ENCODE results near the gene EPYC.
"Not testable (repeated sequence)": the region's sequence is repeated elsewhere in the genome, so short reads cannot be mapped to it uniquely, and the experiment has no call there.

Gene EPYC

DNA sequence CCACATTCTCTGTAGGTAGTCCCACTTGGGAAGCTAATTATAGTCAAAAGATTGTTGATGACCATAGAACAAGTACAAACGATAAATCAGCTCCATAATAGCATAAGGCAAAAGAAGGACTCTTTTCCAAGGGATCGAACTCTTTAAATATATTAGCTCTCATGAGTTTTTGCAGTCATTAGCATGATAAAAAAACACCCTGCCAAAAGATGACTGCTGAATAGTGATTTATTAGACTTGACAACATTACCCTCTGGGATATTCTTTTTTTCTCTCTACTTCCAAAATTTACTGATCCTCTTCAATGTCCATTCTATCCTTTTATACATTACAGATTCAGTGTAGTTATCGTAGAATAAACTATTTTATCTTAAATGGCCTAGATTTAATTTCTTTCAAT, 14.2 kb downstream of the EPYC start:
- DNase-seq, result no peak

DNA sequence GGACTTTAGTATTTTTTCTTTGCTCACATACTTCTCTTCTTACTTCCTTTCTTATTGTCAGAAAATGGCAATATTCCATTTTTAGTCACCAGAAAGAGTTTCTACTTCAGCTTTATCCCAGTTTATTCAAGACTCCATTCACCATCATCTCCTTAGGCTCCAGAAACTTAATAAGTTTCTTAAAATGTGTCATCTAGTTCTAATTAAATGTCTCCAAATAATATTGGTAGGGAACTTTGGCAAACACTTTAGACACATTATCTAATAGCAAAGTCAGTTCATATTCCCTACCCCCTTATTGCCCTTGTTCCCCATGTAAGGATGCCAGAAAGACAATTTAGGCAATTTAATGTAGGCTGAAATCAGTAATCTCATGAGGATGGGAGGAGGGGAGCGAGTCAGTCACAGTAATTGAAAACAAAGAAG, 15.1 kb downstream of the EPYC start:
- DNase-seq, result no peak

DNA sequence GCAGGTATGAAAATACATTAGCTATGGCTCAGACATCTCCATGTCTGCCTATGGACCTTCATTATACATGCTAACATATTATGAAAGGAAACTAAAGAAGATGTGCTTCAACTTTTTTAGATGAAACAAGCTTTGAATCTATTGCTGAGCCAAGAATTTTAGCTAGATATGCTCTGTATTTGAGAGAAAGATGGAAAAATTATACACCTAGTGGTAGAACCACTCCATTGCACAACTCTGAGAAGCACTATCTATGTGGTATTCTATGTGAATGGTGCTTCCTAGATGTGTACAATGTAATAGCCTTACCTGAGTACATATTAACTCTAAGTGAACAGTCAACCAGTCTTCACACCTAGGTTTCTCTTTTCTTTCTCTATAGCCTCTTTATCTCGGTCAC, 17.3 kb downstream of the EPYC start:
- DNase-seq, result no peak

- DNase-seq, result no peak
Measured at GRCh38 chr12:90987101-90987500, 17.7 kb downstream of the EPYC start.

DNA sequence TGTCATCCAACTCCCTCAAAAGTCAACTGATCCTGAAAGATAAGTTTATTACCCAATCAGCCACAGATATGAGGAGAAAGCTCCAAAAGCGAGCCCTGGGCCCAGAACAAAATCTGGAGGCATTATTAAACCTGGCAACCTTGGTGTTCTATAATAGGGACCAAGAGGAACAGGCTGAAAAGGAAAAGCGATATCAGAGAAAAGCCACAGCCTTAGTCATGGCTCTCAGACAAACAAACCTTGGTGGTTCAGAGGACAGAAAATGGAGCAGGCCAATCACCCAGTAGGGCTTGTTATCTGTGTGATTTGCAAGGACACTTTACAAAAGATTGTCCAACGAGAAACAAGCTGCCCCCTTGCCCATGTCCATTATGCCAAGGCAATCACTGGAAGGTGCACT, 19.4 kb downstream of the EPYC start:
- not testable (repeated sequence) for DNase-seq

DNA sequence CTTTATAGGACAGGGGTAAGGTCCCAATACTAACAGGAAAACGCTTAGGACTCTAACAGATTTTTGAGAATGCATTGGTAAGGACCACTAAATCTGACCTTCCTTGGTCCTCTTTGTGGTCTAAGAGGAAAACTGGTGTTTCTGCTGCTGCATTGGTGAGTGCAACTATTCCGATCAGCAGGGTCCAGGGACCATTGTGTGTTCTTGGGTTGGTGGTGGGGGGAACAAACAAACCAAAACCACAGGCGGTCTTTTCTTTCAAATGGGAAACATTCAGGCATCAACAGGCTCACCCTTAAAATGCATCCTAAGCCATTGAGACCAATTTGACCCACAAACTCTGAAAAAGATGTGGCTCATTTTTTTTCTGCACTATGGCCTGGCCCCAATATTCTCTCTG, 20.7 kb downstream of the EPYC start:
- DNase-seq, result no peak

- DNase-seq, result no peak
Measured at GRCh38 chr12:90982170-90982569, 22.6 kb downstream of the EPYC start.

DNA sequence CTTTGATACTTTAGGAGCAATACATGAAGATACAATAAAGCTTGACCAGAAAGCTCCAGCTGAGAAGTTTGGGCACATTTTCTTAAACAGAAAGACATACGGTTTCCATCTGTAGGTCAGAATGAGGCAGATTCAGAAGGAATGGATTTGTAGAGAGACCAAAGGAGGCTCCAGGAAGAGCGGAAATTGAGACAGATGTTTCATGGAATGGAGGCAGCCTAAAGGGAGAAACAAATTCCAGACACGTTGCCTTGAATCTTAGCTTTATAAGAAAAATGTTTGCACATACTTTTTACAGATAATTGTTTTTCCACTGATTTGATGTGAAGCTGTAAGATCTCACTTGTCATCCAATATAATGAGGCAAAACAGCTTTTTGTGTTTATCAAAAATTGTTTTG, 24.8 kb downstream of the EPYC start:
- no peak for DNase-seq

DNA sequence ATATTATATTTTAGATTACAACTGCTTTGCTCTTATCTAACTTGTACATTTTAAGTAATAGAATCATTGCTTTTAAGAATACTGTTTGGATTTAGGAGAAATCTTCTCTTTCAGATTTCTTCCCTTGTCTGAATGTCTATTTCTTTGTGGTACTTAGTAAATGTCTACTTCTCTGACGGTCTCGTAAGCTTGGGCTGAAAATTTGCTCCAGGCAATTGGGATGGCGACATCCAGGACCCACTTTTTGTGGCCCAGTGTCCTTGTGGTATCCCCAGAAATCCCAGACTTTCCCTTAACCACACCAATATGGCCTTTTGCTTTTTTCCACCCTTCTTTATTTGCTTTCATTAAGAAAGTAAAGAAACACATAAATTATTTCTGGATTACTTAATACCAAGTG, 25.8 kb downstream of the EPYC start:
- no peak for DNase-seq

- DNase-seq, result peak; percentile 12
Measured at GRCh38 chr12:90978117-90978770, 26.5 kb downstream of the EPYC start.

GRCh38 chr12:90977224-90977623, 27.5 kb downstream of the EPYC start:
- no peak for DNase-seq

DNA sequence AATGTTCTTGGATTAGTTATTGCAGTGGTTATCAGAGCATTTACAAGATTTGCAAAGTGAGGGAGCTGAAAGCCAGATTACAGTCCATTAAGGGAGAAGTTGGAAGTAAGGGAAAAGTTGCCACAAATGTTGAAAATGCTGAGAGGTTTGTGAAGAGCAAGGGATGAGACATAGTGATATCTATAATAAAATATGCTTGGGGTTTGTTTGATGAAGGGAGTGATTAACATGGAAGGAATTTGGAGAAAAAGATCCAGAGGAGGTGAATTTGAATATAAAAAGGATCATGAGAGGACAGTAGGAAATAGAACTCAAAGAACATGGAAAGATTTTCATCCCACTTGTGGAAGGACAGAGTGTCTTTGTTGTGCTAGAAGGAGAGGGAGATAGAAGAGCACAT, 30.5 kb downstream of the EPYC start:
- no peak for DNase-seq

GRCh38 chr12:90972226-90972625, 32.5 kb downstream of the EPYC start:
- DNase-seq, result no peak

DNA sequence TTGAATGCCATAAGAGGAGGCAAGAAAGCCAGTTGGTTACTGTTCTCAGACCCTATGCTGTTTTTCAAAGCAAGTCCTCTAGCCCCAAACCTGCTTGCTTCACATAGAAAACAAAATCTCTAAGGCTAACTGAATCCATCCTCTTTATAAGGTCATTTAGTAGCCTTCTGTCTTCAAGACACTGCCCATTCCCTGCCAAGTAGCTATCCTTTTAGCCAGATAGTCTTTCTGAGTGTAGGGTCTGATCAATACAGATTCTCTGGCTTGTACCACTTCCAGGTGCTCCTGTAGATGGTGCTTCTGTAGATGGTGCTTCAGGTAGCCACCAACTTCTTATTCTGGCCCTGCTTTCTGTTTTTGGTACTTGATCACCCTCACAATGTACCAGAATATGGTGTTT, 33.9 kb downstream of the EPYC start:
- DNase-seq, result no peak

DNA sequence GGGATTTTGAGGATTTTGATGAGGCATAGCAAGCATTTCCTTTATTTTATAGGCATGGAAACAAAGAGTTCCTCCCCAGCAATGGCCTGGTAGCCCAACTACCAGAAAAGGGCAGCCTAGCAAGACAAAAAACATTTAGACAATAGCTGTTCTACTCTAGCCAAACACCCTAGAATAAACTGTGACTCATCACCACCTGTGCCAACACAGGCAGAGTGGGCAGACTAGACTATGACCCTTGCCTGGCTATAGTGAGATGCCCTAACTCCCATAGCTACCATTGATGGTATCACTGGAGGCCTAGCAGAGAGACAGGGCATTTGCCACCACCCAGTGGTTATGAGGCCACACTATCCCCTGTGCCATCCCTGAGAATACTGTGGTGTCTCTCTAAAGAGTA, 34.3 kb downstream of the EPYC start:
- DNase-seq, result no peak

GRCh38 chr12:90969851-90970250, 34.9 kb downstream of the EPYC start:
- no peak for DNase-seq

DNA sequence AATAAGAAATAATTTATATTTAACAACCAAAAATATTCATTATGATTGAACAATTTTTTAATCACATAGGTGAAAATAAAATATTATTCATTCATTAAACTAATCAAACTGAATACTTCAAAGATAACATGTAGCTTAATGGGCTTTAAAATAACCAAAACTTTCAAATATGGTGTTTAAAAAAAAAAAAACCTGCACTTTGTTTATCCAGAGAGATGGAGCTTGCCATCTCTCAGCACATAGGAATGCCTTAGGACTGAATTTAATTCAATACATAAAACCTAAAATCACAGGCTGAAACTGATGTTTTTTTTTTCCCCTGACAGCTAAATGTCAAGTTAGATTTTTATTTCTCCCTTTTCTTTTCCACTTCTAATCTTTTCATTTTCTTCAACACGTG, 35.4 kb downstream of the EPYC start:
- DNase-seq, result no peak

DNA sequence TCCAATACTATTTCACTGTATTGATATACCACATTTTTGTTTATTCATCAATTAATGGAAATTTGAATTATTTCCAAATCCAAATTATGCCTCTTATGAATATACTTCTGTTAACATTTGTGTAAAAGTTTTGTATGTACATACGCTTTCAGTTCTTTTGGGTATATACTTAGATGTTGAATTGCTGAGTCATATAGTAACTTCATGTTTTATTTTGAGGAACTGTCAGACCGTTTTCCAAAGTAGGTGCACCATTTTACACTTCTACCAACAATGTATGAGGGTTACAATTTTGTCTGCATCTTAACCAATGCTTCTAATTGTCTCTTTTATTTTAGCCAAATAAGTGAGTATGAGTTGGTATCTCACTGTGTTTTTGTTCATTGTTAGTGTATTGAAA, 39.6 kb downstream of the EPYC start:
- DNase-seq, result no peak

GRCh38 chr12:90964616-90965015, 40.2 kb downstream of the EPYC start:
- no peak for DNase-seq

GRCh38 chr12:90963946-90964345, 40.8 kb downstream of the EPYC start:
- DNase-seq, result no peak

- DNase-seq, result no peak
Measured at GRCh38 chr12:90961154-90961553, 43.6 kb downstream of the EPYC start.

- DNase-seq, result no peak
Measured at GRCh38 chr12:90959538-90960139, 45.1 kb downstream of the EPYC start.

DNA sequence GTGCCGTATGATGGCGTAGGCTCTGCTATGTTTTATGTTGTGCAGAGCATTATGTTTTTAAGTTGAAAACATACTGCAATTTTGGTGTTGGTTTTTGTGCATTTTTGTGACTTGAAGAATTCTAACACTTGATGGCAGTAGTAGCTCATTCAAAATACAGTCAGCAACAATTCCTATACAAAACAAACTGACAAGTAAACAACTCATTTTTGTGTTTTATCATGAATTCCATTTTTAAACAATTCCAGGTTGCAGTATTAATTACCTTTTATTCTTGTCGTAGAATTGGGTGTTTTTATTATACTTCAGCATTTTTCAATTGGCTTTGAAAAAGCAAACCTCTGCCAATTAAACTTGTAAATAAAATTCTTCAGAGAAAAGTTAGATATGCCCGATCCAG, 45.7 kb downstream of the EPYC start:
- DNase-seq, result no peak

- no peak for DNase-seq
Measured at GRCh38 chr12:90958347-90958746, 46.4 kb downstream of the EPYC start.

GRCh38 chr12:90954921-90955320, 49.9 kb downstream of the EPYC start, which contains the start of gene CCER1:
Gene CCER1, minus strand, starts transcription at chr12:90955176. Its CDS starts 434 bp downstream, at chr12:90954742.
- no peak for DNase-seq
